ENCODE data around the gene SERINC3. TPM values are rescaled to one million over a fixed set of nuclear protein-coding genes. Genes with fewer than 3 reads are reported as not detected.

Gene SERINC3
- total and polyA plus RNA-seq, 2 donors (not counting 1 experiment from before 2014, with no cell fraction given), result 120 to 238 TPM

DNA sequence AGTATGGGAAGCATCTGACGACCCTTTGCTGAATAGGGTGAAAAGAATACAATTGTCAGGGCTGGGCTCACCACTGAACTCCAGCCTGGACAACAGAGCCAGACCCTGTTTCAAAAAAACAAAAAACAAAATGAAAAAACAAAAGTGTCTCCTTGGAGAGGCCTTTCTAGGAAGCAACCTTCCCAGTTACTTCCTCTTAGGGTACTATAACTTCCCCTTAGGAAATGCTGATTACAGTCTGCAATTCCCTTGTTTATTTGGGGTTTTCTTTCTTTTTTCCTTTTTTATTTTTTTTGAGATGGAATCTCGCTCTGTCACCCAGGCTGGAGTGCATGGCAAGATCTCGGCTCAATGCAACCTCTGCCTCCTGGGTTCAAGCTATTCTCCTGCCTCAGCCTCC is 66.7 kb downstream of the SERINC3 start:
- Histone ChIP-seq H3K4me1 (ENCODE audit: control insufficient read depth, extremely low read depth, insufficient read depth, low read length) (no peaks in the 10 kb centered on the region), H3K27me3 (ENCODE audit: control insufficient read depth, insufficient read depth, low read length) (peaks cover 4% of the 10 kb centered on the region), H4K20me1 (ENCODE audit: control insufficient read depth, extremely low read depth, insufficient read depth, low read length) (no peaks in the 10 kb centered on the region), H3K9ac (ENCODE audit: insufficient read depth, low read length) (no peak overlapping the region), H3K9me3 (ENCODE audit: control insufficient read depth, insufficient read depth, low read depth, low read length) (no peaks in the 10 kb centered on the region), H3K4me2 (ENCODE audit: extremely low read depth, insufficient read depth, low read length) (no peak overlapping the region), H3K36me3 (ENCODE audit: control insufficient read depth, insufficient read depth, low read length) (no peaks in the 10 kb centered on the region), H2AFZ (ENCODE audit: low read length) (no peak overlapping the region), H3K4me3 (replicated peaks in 1 of 4; ENCODE audit: control extremely low read depth in 1 of 4, insufficient read depth in 1 of 4, low read depth in 3 of 4, low read length in 4 of 4) (no peak overlapping the region), H3K27ac (ENCODE audit: insufficient read depth, low read length) (no peak overlapping the region), H3K79me2 (ENCODE audit: control insufficient read depth, insufficient read depth, low read length) (no peaks in the 10 kb centered on the region)
- no peak for DNase-seq (ENCODE audit: low read depth in 2 of 2)
- TF ChIP-seq, protein P1, sequence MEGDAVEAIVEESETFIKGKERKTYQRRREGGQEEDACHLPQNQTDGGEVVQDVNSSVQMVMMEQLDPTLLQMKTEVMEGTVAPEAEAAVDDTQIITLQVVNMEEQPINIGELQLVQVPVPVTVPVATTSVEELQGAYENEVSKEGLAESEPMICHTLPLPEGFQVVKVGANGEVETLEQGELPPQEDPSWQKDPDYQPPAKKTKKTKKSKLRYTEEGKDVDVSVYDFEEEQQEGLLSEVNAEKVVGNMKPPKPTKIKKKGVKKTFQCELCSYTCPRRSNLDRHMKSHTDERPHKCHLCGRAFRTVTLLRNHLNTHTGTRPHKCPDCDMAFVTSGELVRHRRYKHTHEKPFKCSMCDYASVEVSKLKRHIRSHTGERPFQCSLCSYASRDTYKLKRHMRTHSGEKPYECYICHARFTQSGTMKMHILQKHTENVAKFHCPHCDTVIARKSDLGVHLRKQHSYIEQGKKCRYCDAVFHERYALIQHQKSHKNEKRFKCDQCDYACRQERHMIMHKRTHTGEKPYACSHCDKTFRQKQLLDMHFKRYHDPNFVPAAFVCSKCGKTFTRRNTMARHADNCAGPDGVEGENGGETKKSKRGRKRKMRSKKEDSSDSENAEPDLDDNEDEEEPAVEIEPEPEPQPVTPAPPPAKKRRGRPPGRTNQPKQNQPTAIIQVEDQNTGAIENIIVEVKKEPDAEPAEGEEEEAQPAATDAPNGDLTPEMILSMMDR (conservative IDR thresholded peaks at IDR 0.05 in 1 of 2, IDR thresholded peaks at IDR 0.05 in 1 of 2; ENCODE audit: low read depth in 1 of 2, low read length in 2 of 2), result no peak
- TF ChIP-seq EZH2 (IDR thresholded peaks at IDR 0.05; ENCODE audit: low read length, missing control alignments), result no peak

DNA sequence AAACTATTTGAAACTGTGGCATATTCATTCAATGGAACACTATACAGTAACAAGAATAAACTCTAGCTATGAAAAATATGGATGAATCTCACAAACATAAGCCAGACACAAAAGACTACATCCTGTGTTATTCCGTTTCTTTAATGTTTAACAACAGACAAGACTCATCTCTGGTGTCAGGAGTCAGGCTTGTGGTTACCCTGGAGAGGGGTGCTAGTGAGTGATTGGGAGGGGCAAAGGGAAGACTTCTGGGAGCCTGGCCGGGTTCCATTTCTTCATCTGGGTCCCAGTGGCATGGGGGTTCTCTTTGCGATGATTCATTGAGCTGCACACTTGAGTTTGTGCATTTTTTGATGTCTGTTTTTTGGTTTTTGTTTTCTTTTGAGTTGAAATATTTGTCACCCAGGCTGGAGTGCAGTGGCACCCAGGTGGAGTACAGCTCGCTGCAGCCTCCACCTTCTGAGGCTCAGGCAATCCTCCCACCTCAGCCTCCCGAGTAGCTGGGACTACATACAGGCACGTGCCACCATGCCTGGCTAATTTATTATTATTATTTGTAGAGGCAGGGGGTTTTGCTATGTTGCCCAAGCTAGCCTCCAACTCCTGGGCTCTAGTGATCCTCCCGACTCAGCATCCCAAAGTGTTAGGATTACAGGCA is 67.4 kb downstream of the SERINC3 start:
- DNase-seq (ENCODE audit: low read depth in 2 of 2), result no peak
- H3K27ac ChIP-seq (ENCODE audit: insufficient read depth, low read length), result no peak overlapping the region

DNA sequence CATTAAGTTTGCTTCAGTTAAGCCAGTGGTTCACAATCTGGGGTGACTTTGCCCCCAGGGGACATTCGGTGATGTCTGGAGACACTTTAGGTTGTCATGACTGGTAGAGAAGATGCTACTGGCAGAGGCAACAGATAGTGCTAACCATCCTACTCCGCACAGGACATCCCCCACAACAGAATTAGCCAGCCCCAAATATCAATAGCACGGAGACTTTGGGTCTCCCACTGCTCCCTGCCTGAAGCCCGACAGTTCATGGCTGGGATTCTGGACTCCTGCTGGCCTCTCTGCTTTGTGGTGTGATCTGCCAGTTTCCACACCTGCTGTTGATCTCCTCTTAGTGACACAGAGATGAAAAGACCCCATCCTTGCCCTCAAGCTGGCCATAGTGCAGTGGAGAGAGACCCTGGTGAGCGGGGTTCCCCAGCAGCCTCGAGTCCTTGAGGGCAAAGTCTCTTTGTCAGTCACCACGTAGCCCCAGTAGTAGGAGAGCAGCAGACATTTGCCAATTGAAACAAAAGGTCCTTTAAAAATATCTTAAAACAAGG is 70.9 kb downstream of the SERINC3 start:
- DNase-seq (ENCODE audit: low read depth in 2 of 2), result no peak
- no peak overlapping the region for H3K4me3 ChIP-seq (replicated peaks in 1 of 4; ENCODE audit: control extremely low read depth in 1 of 4, insufficient read depth in 1 of 4, low read depth in 3 of 4, low read length in 4 of 4)
- H3K27me3 ChIP-seq (ENCODE audit: control insufficient read depth, insufficient read depth, low read length), result peaks cover 4% of the 10 kb centered on the region
- H3K79me2 ChIP-seq (ENCODE audit: control insufficient read depth, insufficient read depth, low read length), result no peaks in the 10 kb centered on the region
- no peaks in the 10 kb centered on the region for H3K36me3 ChIP-seq (ENCODE audit: control insufficient read depth, insufficient read depth, low read length)
- no peaks in the 10 kb centered on the region for H3K4me1 ChIP-seq (ENCODE audit: control insufficient read depth, extremely low read depth, insufficient read depth, low read length)
- H3K9me3 ChIP-seq (ENCODE audit: control insufficient read depth, insufficient read depth, low read depth, low read length), result no peaks in the 10 kb centered on the region
- H2AFZ ChIP-seq (ENCODE audit: low read length), result no peak overlapping the region
- no peak overlapping the region for H3K9ac ChIP-seq (ENCODE audit: insufficient read depth, low read length)
- no peak overlapping the region for H3K27ac ChIP-seq (ENCODE audit: insufficient read depth, low read length)
- TF ChIP-seq, protein P1 (conservative IDR thresholded peaks at IDR 0.05 in 1 of 2, IDR thresholded peaks at IDR 0.05 in 1 of 2; ENCODE audit: low read depth in 1 of 2, low read length in 2 of 2), result no peak
- no peak for TF ChIP-seq EZH2 (IDR thresholded peaks at IDR 0.05; ENCODE audit: low read length, missing control alignments)
- H3K4me2 ChIP-seq (ENCODE audit: extremely low read depth, insufficient read depth, low read length), result no peak overlapping the region
- no peaks in the 10 kb centered on the region for H4K20me1 ChIP-seq (ENCODE audit: control insufficient read depth, extremely low read depth, insufficient read depth, low read length)

More for the DNA sequence above, 67.4 kb downstream of the SERINC3 start:
- Histone ChIP-seq H4K20me1 (ENCODE audit: control insufficient read depth, extremely low read depth, insufficient read depth, low read length) (no peaks in the 10 kb centered on the region), H3K4me3 (replicated peaks in 1 of 4; ENCODE audit: control extremely low read depth in 1 of 4, insufficient read depth in 1 of 4, low read depth in 3 of 4, low read length in 4 of 4) (no peak overlapping the region), H3K79me2 (ENCODE audit: control insufficient read depth, insufficient read depth, low read length) (no peaks in the 10 kb centered on the region), H3K4me1 (ENCODE audit: control insufficient read depth, extremely low read depth, insufficient read depth, low read length) (no peaks in the 10 kb centered on the region), H3K36me3 (ENCODE audit: control insufficient read depth, insufficient read depth, low read length) (no peaks in the 10 kb centered on the region), H3K4me2 (ENCODE audit: extremely low read depth, insufficient read depth, low read length) (no peak overlapping the region), H3K9me3 (ENCODE audit: control insufficient read depth, insufficient read depth, low read depth, low read length) (no peaks in the 10 kb centered on the region), H3K9ac (ENCODE audit: insufficient read depth, low read length) (no peak overlapping the region), H2AFZ (ENCODE audit: low read length) (no peak overlapping the region), H3K27me3 (ENCODE audit: control insufficient read depth, insufficient read depth, low read length) (peaks cover 4% of the 10 kb centered on the region)
- no peak for TF ChIP-seq EZH2 (IDR thresholded peaks at IDR 0.05; ENCODE audit: low read length, missing control alignments)
- TF ChIP-seq, protein P1 (conservative IDR thresholded peaks at IDR 0.05 in 1 of 2, IDR thresholded peaks at IDR 0.05 in 1 of 2; ENCODE audit: low read depth in 1 of 2, low read length in 2 of 2), result no peak
